Vagina (tissue), 2 donors: ENCODE measurements around the gene GNAQ.

ENCODE experiments used
- POLR2A ChIP-seq, 2 donors: fragments of 450-650 bp; IDR thresholded peaks; one replicate each; pipeline ENCODE4 v1.6.1; 2017; ENCODE audit warnings: antibody characterized with exemption in 2 of 2, mild to moderate bottlenecking in 2 of 2, moderate library complexity in 2 of 2
- POLR2AphosphoS5 ChIP-seq, 2 donors: sonication (generic); formaldehyde crosslinking; IDR thresholded peaks; one replicate each; pipeline ENCODE4 v1.9.0; 2017; ENCODE audit warnings: antibody characterized with exemption in 2 of 2, mild to moderate bottlenecking in 2 of 2, low read depth in 1 of 2; ENCODE audit not compliant: insufficient read depth in 1 of 2
- TF ChIP-seq, protein P1 (sequence below), 3 experiments: fragments of 450-650 bp in 2 of 3; fragments of 200-600 bp in 1 of 3; sonication (generic) in 1 of 3; IDR thresholded peaks; one replicate each; pipeline ENCODE4 v1.5.1; 2017 to 2019; ENCODE audit warnings: antibody characterized with exemption in 3 of 3, mild to moderate bottlenecking in 2 of 3, moderate library complexity in 2 of 3

- TF ChIP-seq, protein P1, sequence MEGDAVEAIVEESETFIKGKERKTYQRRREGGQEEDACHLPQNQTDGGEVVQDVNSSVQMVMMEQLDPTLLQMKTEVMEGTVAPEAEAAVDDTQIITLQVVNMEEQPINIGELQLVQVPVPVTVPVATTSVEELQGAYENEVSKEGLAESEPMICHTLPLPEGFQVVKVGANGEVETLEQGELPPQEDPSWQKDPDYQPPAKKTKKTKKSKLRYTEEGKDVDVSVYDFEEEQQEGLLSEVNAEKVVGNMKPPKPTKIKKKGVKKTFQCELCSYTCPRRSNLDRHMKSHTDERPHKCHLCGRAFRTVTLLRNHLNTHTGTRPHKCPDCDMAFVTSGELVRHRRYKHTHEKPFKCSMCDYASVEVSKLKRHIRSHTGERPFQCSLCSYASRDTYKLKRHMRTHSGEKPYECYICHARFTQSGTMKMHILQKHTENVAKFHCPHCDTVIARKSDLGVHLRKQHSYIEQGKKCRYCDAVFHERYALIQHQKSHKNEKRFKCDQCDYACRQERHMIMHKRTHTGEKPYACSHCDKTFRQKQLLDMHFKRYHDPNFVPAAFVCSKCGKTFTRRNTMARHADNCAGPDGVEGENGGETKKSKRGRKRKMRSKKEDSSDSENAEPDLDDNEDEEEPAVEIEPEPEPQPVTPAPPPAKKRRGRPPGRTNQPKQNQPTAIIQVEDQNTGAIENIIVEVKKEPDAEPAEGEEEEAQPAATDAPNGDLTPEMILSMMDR (IDR thresholded peaks at IDR 0.05) = no peak
- TF ChIP-seq POLR2AphosphoS5 (IDR thresholded peaks at IDR 0.05; ENCODE audit: insufficient read depth in 1 of 2, low read depth in 1 of 2) (no peak), POLR2A (IDR thresholded peaks at IDR 0.05) (no peak)
These were observed 153.6 kb downstream of the GNAQ start for GRCh38 chr9:77877976-77878375.
